HG03175 (cell line): Measurements from ENCODE around the gene GAS2.

Source experiments
- ATAC-seq: cut with Tn5 transposase; IDR thresholded peaks from one replicate; pipeline ENCODE4 v1.9.1; 2021; ENCODE audit warnings: mild to moderate bottlenecking, moderate library complexity; ENCODE audit not compliant: unreplicated experiment

GAS2 gene

GRCh38 chr11:22723274-22723673 lies 56.9 kb downstream of the GAS2 start:
- no peak for ATAC-seq

- no peak for ATAC-seq
Observed at GRCh38 chr11:22725079-22725478, 58.7 kb downstream of the GAS2 start.

DNA sequence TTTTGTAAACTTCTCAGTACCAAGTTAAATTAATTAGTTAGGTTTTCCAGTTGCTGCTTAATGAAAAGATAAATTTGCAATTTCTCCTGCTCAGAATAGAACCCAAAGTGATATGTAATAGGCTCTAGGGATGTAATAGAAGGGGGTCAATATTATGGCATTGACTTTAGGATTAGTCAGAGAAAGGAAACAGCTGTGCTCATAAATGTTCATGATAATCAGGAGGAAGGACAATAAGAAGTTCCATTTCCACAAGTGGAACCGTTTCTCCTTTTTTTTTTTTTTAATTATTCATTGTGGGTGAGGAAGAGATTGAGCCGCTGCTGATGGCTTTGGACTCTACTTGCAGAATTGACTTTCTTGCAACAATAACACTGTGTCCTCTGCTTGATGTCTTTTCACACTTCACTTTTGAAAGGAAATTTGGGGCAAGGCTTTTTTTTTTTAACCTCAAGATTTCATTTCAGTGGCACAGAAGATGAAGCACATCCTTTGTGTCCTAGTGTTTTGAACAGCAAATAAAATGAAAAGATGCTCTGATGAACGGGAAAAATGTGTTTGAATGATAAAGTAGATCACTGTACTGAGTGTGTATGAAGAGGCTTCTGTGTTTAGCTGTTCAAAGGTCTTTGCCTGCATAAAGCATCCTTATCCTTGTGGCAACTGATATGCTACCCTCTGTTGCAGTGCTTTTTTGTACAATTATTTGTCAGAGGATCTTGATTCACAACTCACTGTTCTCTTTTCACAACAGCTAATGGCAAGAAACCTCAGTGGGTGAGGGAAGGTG lies 62.4 kb downstream of the GAS2 start:
- ATAC-seq: no peak

GRCh38 chr11:22730319-22730718 lies 63.9 kb downstream of the GAS2 start:
- peak; percentile 67 for ATAC-seq

GRCh38 chr11:22732588-22732987 lies 66.2 kb downstream of the GAS2 start:
- ATAC-seq: no peak

- no peak for ATAC-seq
Observed at GRCh38 chr11:22733475-22734248, 67.3 kb downstream of the GAS2 start.

DNA sequence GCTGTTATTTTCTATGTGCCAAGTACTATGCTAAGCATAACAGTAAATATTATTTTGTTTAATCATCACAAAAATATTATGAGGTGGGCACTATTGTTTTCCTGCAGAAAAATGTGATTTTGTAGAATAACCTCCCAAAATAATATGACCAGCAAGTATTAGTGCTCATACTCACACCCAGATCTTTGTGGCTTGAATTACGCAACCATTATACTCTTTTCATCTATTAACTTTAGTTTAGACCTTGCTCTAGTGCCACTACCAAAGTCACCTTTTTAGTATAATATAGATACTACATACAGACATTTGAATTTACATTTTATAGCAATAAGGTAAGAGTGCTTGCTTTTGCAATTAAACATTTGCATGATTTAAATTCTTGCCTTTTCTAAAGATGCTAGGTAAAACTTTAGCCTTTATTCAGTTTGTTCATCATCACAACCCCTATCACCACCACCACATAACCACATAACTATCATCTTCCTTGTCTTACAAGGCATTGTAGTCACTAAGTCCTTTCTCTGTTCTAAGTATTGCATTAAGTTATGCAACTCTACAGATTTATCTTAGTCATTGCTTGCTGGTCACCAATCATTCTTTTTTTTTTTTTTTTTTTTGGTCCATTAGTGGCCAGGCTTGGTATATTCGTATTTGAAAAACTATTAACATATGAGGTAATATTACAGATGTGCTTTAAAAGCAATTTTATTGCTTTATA lies 68.4 kb downstream of the GAS2 start:
- no peak for ATAC-seq

- peak; percentile 56 for ATAC-seq
Observed at GRCh38 chr11:22742157-22742613, 75.8 kb downstream of the GAS2 start.

DNA sequence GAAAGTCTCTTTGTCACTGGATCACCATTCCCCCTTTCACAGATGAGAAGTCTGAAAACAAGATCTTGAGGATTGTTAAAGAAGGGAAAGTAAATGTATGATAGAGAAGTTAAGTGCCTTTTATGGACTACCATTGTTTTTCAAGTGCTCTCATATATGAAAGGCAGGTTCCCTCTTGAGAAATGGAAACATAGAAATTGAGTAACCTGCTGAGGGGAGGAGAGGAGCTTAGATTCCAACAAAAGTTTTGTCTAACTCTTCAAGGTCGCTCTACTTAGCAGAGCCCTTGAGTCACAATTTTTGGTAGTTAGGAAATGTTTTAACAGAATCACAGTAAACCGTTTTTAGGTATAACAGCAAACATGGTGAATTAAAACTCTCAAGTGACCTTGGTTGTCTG lies 83.1 kb downstream of the GAS2 start:
- ATAC-seq: no peak

DNA sequence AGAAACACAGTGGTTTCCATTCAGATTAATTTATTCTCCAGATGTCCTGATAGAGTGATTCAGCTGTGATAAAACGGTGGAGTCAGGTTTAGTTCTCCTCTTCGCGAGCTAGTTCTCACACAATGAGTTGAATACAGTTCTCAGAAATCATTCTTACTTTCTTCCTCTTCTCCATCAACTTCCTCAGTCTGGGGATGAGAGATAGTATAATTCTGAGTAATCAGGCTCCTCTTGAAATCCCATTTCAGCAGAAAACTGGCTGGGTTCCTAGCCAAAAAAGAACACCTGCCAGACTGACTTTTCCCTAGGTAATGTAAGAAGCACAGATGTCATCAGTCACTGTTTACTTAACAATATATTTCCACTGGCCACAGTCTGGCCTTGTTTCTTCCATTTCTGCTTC lies 86.5 kb downstream of the GAS2 start:
- ATAC-seq: no peak

DNA sequence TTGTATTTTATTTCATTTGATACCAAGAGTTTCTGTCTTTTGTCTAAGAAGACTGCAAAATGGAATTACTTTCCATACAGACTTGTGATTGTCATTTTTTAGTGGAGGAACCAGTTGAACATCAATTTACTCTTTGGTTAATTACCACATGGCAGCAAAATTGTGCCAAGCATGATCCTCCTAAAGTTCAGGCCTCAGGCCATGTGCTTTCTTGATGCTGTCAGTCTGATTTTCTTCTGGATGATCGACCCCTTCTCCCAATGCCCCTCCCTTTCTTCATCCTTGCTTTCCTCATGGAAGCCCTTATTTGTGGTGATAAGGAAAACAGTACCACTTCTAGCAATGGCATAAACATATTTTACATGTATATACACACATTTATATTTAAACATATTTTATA lies 87.0 kb downstream of the GAS2 start:
- ATAC-seq: no peak

DNA sequence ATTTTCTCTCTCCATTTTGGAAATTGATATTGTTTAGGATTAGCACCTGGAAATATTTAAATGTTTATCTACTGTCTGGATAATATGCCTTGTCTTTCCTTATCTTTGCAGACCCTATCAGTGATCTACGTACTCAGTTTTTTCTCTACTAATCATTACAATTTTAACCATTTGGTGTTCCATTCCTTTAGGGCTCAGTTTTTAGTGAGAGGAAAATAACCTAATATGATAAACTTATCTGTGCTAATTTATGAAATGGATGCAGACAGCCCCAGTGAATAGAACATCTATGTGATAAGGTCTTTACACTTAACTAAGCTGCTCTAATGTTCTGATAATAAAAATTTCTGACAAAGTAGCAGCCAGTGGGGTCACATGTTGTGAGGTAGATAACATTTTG lies 94.7 kb downstream of the GAS2 start:
- no peak for ATAC-seq

- ATAC-seq: no peak
Observed at GRCh38 chr11:22763166-22763565, 96.8 kb downstream of the GAS2 start.

DNA sequence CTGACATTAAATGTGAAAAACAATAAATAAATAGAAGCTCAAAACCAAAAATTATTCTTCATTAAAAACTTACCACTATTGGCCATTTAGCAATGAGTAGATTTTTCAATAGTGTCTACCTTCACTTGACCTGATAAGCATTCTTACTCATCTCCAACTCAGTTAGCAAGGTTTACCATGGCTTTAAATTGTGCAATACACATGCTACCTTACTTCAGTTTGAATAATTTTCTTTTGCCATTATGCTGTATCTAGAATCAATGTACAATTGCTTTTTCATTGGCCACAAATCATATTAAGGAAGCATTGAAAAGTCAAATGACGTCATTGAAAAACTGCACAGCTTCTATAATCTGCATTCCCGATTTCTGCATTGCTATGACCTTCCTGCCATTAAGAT lies 98.3 kb downstream of the GAS2 start:
- no peak for ATAC-seq

GRCh38 chr11:22768281-22768680 lies 101.9 kb downstream of the GAS2 start:
- no peak for ATAC-seq

GRCh38 chr11:22769081-22769480 lies 102.7 kb downstream of the GAS2 start:
- no peak for ATAC-seq

GRCh38 chr11:22774716-22775115 lies 108.3 kb downstream of the GAS2 start:
- ATAC-seq: peak; percentile 60

DNA sequence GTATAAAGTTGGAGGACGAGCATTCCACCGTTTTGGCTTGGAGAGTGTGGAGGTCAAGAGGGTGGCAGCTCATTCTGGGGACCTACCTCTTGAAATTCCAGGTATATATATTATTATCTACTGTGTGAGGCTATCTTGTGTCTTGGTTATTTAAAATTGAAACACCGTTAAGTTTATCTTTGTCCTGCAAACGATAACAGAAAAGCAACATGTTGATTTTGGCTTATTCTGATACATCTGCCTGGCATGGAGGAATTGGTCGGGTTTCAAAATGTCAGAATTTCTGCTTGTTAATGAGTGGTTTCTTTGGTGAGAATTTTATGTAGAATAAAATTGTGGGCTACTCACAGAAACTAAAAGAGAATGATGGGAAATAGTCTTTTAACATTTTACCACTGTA lies 108.8 kb downstream of the GAS2 start:
- ATAC-seq: no peak

DNA sequence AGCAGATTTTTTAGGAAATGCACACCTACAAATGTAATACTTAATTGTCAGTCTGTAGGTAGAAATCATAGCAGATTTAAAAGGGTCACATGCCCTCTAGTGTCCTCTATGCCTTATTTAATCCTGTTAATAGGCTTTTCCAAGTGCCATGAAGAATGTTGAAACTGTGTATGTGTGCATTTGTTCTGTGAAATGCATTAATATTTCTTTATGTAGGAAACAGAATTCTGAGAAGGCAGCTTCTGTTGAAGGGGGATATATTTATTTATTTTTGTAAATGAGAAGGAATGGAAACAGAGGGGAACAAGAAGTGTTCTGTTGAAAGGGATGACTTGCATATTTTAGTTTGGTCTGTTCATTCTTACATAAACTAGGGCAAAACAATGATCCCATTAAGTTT lies 112.2 kb downstream of the GAS2 start:
- no peak for ATAC-seq

DNA sequence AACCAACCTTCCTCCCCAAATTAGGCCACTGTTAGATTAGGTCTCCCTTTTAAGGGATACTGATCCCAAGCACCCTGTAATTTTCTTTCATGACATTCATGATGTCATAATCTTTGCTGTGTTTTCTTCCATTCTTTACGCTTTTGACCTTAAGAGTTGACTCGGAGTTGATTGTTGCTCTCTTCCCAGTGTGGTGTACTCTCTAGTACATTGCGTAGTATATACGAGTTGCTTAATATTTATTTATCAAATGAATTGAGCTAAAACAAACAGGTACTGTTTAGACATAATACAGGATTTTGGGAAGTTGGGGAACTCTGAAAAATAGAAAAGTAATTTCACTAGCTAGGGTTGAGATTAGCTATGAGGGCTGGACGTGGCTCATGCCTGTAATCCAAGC lies 113.4 kb downstream of the GAS2 start:
- ATAC-seq: no peak

- ATAC-seq: peak; percentile 96
Observed at GRCh38 chr11:22780952-22781593, 114.7 kb downstream of the GAS2 start.
